Islet precursor cell (in vitro differentiated cells): ENCODE data around the gene C1R.
A peak's percentile ranks its signal among the peaks of the same experiment; 100 is the strongest.

Experiments
- DNase-seq: peaks from one replicate; pipeline ENCODE4 v3.0.0-alpha.2; 2018

The C1R gene

GRCh38 chr12:7096006-7096932 is 4.0 kb upstream of the C1R start:
- no peak for DNase-seq

DNA sequence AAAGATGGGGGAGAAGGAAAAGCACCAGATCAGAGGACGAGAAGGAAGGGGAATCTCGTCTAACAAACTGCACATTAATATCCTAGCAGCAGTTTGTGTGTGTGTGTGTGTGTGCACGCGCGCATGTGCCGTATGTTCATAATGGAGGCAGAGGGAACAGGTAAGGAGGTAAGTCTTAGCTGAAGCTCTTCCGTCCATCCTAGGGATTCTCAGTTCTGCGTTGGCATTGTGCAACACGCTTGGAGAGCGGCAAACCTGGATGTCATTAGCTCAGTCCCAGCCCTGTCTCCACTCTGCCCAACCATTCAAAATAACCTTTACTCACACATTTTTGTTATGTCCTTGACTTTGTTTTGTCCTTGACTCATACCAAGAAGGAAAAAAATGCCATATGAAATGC is 1.6 kb upstream of the C1R start:
- no peak for DNase-seq

DNA sequence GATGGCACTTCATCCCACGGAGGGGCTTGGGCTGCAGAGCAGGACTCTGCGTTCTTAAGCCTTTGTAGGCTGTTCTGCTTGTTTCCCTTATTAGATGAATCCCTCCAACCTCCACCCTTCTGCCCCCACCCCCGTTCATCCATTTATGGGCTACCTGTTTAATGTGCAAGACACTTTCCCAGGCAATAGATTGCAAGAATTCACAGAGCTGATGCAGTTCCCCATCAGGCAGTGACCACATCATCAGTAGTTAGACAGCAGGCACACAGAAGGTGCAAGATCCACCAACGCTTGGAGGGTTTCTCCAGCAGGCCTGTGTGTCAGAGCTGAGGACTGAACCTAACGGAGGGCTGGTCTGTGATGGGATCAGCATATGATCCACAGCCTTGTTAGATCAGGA is 1.2 kb upstream of the C1R start:
- no peak for DNase-seq

- no peak for DNase-seq
Observed at GRCh38 chr12:7092986-7093460, 778 bp upstream of the C1R start.

GRCh38 chr12:7091660-7092228 is 501 bp downstream of the C1R start:
- no peak for DNase-seq

DNA sequence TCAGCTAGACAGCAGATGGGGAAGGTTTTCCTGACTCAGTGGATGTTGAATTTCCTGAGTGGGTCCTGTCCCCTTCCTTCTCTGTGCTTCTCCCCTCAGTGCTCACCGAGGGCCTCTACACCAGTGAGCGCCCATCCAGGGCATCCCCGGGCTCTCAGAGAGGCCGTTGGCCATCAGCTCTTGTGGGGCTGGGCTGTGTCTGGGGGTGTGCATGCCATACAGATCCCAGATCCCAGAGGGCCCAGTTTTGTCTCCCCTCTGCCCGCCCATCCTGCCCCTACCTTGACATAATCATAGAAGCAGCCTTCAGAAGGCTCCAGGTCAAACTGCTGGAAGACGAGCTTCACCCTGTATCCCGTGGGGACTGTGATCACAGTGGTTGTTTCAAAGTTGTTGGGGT is 1.1 kb downstream of the C1R start:
- DNase-seq = no peak

GRCh38 chr12:7090222-7090998 is 1.8 kb downstream of the C1R start:
- peak; percentile 54 for DNase-seq

GRCh38 chr12:7089196-7089871 is 2.9 kb downstream of the C1R start:
- DNase-seq = peak; percentile 50

DNA sequence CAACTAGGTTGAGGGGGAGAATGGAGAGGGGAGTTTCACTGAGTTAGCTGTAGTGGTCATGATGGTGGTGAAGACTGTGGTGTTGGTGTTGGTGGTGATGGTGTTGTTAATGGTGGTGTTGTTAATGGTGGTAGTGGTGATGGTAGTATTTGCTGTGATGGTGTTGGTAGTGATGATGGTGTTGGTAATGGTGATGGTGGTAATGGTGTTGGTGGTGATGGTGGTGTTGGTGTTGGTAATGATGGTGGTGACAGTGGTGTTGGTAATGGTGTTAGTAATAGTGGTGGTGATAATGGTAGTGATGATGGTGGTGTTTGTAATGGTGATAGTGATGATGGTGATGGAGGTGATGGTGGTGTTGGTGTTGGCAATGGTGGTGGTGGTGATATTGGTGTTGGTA is 9.1 kb downstream of the C1R start:
- DNase-seq = no peak

DNA sequence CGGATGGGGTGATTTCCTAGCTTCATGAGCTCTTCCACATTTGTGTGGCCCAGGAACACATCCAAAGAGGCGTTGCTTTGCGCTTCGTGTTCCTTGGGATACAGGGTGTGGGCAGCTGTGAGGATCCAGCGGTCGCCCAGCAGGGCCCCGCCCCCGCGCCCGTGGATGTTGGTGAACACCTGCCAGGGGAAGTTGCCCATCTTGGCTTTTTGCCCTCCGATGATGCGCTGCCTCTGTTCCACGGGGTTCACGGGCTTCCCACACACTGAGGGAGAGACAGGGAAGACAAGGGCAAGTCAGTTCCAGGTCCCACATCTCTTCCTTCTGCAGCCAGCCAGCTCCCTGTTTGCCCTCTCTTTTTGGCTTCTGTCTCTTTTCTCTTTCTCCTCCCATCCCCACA is 11.2 kb downstream of the C1R start:
- DNase-seq = no peak

DNA sequence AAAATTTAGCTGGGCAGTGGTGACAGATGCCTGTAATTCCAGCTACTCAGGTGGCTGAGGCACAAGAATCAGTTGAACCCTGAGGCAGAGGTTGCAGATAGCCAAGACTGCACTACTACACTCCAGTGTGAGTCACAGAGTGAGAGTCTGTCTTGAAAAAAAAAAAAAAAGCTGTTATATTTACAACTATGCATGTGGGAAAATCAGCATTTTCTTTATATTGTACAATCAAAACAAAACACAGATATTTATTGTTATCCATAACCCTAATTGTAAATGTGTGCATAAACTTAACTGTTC is 12.5 kb downstream of the C1R start:
- DNase-seq = peak; percentile 83

- DNase-seq = no peak
Observed at GRCh38 chr12:7078163-7078562, 14.1 kb downstream of the C1R start.

DNA sequence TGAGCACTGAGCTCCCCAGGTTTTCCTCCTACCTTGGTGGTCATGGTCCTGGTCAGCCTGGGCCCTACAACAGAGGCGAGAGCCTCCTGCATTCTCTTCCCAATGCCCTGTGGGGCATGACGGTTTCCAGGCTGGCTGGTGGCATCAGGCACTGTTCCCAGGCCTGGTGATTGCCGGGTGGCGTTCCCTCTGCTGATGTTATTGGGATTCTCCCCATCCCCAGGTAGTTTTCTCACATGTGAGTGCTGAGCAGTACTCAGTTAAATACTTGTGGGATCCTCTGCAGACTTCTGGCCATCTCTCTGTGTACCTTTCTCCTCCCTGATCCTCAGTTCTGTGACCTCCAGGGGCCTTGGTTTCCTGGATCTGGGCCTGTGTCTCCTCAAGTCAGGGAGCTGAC is 15.8 kb downstream of the C1R start:
- no peak for DNase-seq

- no peak for DNase-seq
Observed at GRCh38 chr12:7075939-7076338, 16.3 kb downstream of the C1R start.

DNA sequence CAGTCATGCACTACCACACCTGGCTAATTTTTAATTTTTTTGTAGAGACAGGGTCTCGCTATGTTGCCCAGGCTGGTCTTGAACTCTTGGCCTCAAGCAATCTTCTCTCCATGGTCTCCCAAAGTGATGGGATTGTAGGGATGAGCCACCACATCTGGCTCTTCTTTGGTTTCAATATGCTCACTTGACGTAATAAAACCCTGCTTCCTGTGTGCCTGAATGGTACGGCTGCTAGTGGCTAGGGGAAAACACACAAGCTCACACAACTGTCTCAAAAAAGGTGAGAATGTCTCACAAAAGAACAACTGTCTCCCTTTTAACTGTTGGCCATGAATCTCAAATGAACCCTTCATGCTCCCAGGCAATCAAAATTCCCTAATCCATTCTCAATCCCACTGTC is 16.7 kb downstream of the C1R start:
- DNase-seq = no peak

DNA sequence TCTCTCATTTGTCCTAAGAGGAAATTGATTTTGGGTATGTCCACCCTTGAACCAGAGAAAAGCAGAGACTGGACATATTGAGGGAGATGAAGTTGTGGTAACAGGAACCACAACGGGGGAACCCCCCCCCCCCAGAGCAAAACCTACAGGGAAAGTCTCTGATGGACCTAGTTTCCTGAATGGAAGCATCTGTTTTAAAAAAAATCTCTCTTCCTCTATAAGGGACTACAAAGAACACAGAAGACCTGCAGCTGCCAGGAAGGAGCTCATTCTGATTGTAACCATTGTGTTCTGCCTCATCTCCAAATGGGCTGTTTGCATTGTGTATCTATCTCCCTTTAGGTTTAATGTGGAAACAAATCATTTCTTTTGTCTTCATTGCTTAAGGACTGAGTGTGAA is 18.3 kb downstream of the C1R start:
- no peak for DNase-seq

DNA sequence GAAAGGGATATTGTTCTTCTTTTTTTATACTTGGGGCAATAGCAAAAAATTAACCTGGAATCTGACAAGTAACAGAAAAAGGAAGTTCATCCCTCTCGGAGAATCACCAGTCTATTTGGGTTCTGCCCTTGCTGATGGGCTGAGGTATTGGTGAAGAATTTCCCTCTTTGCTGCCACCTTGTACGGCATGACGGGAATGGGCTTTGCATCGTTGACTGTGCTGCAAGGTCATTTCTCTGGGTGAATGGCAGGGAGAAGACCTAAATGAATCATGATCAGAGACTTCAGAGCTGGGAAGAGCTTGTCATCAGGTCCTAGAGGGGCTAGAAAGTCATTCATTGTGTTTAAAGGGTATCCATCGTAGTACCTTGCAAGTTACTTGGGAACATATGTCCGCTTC is 19.7 kb downstream of the C1R start:
- DNase-seq = peak; percentile 43

DNA sequence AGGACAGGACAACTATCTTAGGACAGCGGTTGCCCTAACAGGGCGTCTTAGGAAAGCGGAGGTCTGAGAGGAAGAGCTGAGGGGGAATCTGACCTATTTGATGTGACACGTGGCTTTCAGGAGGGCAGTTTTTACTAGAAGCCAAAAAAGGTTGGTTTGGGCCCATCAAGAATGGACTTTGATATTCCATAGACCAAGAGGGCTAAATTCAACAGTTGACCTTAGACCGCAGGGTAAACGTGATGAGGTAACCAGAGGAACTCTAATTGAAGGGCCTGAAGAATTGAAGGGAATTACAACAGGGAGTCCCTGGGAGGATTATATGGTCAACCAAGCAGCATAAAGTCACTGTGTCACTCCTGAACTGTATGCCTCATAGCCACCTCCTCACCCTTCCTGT is 20.2 kb downstream of the C1R start:
- peak; percentile 32 for DNase-seq

- DNase-seq = no peak
Observed at GRCh38 chr12:7069386-7069785, 22.9 kb downstream of the C1R start.

DNA sequence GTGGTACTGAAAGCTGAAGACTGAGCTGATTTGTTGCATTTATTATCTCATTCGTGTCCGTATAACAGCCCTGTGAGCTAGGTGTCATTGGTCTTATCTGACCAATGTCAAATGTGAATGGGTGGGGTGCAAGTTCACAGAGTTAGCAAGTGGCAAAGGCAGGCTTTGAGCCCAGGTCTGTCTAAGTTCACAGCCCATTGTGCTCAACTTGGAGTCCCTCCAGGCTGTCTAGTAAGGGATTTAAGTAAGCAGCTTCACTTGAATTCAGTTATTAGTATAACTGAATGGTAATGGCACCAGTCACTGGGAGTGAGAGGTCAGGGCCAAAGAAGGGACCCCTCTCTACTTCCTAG is 23.3 kb downstream of the C1R start:
- no peak for DNase-seq

- no peak for DNase-seq
Observed at GRCh38 chr12:7068240-7068993, 23.8 kb downstream of the C1R start.

GRCh38 chr12:7067096-7067495 is 25.1 kb downstream of the C1R start:
- no peak for DNase-seq

GRCh38 chr12:7066596-7066995 is 25.6 kb downstream of the C1R start:
- DNase-seq = no peak
